HG02973 (cell line): ENCODE data around the gene KRTAP4-6.
"Not testable (repeated sequence)": the region's sequence is repeated elsewhere in the genome, so short reads cannot be mapped to it uniquely, and the experiment has no call there.

Experiments
- ATAC-seq: cut with Tn5 transposase; IDR thresholded peaks from one replicate; pipeline ENCODE4 v1.9.1; 2021; ENCODE audit warnings: moderate library complexity; ENCODE audit not compliant: unreplicated experiment

KRTAP4-6 gene

DNA sequence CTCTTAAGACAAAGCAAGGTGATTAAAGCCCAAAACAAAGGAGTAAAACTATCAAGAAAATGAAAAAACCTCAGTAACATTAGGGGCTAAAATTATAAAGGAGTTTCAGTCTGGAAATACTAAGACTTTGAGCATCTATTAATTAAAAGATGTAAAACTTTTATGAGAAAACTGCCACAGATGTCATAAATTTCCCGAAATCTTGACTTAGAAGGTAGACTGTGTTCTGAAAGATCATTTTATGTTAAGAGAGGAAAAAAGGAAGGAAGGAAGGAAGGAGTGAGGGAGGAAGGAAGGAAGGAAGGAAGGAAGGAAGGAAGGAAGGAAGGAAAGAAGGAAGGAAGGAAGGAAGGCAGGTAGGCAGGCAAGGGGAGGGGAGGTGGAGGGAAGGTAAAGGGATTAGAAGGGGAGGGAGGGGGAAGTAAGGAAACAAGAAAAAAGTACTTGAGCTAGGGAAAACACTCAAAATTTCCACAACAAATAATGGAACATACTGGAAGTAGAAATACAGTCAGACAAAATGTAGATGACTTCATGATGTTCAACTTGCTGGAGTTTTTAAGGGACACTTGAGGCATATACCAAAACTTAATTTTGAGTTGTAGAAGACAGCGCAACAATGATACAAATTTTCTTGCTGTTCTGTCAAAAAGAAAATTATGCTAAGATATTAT is 7.3 kb upstream of the KRTAP4-6 start:
- ATAC-seq: no peak

DNA sequence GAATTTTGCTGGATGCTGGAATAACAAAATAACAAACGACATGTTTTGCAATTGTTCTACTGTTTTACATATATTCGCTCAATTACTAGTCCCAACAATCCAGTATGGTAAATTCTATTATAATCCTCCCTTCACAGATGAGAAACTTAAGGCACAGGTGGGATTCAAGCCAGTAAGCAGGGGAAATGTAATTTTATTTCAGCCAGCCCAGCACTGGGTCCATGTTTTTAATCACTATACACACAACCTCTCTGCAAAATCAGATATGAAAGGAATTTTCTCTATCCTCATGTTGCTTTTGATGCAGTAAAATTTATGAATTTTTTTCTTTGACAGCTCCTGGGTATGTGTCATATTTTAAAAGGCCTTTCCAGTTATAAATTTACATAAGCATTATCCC is 4.9 kb upstream of the KRTAP4-6 start:
- ATAC-seq: no peak

DNA sequence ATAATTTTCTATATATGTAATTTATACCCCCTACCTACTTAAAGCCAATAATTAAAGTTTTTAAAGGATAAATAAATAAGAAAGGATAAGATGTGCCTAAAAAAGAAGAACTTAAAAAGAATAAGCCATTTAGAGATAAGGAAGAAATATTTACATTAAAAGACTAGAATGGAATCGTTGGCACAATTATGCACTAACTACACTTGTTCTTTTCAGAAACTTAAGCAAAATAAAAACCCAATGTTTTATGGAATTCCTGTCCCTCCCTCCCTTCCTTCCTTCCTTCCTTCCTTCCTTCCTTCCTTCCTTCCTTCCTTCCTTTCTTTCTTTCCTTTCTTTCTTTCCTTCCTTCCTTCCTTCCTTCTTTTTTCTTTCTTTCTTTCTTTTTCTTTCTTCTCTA is 4.5 kb upstream of the KRTAP4-6 start:
- ATAC-seq: no peak

DNA sequence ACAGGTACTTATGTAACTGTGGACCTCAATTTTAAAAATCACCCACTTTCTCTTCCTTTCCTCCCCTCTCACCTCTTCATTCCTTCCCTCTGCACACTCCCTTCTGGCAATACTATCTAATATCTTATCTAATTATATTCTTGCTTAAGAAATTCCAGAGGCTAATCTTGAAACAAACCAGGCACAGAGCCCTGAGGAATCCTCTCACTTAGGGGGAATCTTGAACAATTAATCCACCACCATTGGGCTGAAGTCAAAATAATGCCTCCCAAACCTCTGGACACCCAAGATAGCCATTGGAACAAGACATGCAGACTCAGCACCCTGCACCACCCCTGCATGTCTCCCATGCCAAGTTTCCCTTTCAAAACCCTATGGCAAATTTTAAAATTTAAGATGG is 1.0 kb upstream of the KRTAP4-6 start:
- ATAC-seq: no peak

DNA sequence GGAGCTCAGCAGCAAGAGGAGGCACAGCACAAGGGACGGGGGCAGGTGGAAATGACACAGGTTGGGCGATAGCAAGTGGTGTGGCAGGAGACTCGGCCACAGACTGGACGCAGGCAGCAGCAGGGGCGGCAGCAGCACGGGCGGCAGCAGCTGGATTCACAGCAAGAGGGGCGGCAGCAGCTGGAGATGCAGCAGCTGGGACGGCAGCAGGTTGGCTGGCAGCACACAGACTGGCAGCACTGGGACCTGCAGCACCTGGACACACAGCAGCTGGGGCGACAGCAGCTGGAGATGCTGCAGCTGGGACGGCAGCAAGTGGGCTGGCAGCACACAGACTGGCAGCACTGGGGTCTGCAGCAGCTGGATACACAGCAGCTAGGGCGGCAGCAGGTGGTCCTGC is 479 bp downstream of the KRTAP4-6 start:
- not testable (repeated sequence) for ATAC-seq

DNA sequence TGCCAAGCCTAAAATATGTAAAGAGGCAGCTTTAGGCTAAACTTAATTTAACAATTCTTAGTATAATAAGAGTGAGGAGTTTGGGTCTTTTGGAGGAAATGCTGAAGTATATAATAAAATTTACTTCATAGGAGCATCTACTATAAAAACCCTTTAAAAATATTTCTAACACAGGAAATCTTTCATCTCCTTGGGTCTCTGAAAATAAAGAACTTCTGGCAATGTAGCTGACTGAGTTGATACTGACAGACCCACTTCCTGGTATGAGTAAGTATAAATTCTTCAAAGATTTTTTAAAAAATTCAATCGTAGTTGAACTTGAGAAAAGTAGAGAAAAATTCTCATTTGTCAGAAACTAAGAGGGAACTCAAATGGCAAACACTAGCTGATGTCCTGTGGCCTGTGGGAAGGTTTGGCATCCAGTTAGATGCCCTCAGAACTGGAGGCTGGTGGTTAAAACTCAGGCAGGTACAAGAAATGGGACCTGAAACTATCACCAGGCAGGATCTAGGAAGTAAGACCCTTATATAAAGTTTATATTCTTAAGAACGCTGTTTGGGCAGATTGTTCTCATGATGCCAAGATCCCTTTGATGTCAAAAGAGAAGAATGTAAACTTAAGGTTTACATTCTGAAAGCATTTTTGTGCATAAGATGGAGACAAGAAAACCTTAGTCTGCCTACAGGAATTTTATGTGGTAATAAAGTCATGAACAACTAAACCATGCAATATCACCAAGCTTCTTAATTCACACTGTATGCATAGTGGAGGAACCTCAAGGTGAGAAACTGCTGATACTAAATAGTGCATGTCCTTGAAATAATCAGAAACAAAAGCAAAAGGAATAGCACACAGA is 6.2 kb downstream of the KRTAP4-6 start:
- no peak for ATAC-seq

DNA sequence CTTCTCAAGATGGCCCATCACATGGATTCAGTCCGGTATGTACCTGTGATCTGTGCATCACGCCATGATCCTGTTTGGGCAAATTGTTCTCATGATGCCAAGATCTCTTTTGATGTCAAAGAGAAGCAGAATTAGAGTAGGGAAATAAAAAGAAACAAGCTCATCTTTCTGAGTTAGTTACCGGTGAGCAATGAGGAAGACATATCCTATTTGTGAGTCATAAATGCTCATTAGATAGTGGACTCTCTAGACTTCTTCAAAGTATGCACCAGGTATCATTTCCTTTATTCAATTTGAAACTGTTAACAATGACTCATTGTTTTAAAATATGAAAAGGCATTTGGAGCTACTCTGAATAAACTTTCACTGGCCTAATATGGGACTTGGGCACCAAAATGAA is 8.4 kb downstream of the KRTAP4-6 start:
- ATAC-seq: no peak

DNA sequence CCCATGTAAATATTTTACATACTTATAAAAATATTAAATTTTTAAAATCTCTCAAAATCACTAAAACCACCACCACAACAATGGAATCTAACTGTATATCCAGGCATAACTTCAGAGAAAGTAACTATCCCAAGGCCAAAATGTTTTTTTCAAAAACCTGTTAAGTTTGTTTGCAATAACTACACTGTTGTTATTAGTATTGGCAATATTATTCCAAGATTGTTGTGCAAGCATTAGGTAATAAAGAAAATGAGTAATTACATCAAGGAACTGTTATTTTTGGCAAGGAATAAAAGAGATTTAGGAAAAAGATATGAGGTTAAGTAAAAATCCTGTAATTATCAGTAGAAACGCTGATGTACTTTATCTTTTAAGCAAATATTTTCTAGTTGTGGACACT is 13.0 kb downstream of the KRTAP4-6 start:
- no peak for ATAC-seq

DNA sequence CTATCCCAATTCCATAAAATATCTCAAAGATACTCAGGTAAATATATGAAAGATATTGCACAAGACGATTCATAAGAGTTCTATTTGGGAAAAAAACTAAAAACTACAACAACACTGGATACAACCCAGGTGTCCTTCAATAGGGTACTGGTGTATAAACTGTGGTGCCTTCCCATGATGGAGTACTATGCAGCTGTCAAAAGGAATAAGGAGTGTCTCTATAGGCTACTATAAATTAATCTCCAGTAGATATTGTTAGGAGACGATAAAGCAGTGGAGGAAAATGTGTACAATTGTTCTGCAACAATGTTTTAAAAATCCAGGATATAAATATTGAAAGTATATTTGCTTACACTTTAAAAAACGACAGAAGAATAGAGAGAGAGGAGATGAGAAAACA is 13.9 kb downstream of the KRTAP4-6 start:
- ATAC-seq: no peak

DNA sequence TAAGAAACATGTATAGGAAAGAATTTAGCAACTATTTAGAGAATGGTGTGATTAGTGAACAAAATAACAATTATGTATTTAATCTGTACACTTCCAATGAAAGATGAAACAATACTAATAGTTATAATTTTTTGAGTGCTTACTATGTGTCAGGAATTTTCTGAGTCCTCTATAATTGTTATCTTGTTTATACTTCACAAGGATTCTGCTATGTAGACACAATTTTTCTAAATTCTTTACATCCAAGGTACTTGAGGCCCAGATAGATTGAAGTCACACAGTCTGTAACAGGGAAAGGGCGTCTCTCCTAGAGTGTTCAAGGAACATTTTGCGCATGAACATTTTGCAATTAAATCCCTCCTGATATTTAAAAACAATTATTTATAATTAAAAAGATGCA is 15.3 kb downstream of the KRTAP4-6 start:
- ATAC-seq: no peak

DNA sequence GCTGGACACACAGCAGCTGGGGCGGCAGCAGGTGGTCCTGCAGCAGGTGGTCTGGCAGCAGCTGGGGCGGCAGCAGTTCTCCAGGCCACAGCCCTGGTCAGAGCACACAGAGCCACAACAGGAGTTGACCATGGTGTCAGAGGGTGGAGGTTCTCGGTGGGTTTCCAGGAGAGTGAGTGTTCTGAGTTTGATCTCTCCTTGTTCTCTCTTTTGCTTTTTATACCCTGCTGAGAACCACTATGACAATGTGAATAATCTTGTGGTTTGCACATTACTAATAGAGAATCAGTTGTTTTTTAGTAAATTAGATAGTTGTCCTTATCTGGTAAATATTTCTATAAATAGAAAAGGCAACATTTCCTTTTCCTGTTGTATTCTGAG is 16.4 kb downstream of the KRTAP4-6 start, which contains the start of gene KRTAP4-12:
Gene KRTAP4-12 (minus strand): TSS at position 192 of the 381 bp plus-strand sequence. CDS start 60 bp downstream, at position 132.
- not testable (repeated sequence) for ATAC-seq

DNA sequence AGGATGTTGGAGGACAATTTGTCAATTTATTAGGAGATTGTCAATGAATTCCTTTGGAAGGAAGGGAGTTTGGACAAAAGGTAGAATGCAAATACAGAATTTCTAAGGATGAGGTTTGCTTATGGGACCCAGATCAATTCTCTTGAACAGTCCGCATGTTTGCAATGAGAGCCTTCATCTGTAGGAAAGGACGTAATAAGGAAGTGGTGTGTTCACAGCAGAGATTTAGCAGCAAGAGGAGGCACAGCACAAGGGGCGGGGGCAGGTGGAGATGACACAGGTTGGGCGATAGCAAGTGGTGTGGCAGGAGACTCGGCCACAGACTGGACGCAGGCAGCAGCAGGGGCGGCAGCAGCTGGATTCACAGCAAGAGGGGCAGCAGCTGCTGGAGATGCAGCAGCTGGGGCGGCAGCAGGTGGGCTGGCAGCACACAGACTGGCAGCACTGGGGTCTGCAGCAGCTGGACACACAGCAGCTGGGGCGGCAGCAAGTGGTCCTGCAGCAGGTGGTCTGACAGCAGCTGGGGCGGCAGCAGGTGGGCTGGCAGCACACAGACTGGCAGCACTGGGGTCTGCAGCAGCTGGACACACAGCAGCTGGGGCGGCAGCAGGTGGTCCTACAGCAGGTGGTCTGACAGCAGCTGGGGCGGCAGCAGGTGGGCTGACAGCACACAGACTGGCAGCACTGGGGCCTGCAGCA is 16.9 kb downstream of the KRTAP4-6 start:
- not testable (repeated sequence) for ATAC-seq

DNA sequence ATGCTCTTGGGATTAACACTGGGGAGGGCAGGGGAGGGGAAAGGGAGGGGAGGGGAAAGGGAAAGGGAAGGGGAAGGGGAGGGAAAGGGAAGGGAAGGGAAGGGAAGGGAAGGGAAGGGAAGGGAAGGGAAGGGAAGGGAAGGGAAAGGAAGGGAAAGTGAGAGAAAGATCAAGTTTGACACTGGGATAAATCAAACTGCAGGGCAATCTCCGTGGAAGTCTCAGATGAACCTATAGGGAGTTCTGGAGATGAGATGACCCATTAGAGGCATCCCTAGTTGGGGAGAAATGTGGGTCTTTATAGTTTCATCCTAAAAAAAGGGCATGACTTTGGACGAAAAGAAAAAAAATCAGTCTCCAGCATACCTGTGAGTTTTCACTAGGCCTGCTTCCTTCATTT is 18.6 kb downstream of the KRTAP4-6 start:
- no peak for ATAC-seq

DNA sequence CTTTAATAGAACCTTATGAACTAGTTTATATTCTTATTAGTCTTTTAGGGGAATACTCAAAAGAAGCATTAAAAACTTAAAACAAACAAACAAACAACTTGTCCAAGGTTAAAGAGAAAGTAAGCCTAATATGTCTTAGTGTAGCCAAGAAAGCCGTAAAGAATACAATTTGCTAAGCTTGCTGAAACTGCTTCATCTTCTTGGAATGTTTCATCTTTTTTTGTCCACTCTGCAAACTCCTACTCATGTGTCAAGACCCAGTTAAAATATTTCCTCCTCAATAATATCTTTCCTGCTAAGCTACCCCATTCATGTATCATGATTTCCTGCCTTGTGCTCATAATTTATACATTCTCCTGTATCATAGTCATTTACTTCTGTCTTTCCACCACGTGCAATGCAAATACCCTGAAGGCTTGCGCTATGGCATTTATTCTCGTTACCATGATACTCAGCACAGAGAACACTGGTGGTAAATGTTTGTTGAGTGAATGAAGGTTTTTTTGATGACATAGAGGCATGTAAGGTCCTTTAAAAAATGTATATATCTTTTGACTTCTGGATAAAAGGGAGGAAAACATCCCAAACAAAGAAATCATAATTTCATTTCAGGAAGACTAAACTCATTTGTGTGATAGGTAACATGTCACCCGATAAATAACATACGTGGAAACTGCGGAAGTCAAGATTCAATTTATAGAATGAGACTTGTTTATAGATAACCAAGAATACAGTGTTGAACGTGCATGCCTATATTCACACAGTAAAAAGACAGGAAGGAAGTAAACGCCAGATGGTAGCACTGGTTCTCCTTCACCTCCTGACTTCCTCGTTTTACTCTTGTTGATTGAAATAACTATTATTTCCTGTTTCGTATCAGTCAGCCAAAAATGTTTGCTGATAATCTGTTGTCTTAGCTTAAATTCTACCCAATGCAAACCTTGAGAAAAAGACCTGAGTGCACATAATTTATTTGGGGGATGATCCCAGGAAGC is 20.4 kb downstream of the KRTAP4-6 start:
- ATAC-seq: not testable (repeated sequence)

DNA sequence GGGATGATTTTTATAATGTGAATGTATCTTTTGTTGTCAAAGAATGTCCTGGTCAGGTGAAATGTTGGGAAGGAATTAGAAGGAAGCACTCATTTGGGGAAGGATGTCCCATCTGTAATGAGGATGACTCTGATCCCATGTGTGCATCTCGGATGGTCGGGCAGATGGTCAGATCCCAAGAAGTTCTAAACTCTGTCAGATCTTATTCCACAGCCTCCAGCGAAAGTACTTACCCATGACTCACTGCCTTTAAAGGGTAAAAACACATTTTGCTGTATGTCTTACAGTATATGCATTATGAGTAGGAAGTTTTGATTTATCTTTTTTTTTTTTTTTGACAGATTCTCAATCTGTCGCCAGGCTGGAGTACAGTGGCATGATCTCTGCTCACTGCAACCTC is 21.6 kb downstream of the KRTAP4-6 start:
- ATAC-seq: no peak

DNA sequence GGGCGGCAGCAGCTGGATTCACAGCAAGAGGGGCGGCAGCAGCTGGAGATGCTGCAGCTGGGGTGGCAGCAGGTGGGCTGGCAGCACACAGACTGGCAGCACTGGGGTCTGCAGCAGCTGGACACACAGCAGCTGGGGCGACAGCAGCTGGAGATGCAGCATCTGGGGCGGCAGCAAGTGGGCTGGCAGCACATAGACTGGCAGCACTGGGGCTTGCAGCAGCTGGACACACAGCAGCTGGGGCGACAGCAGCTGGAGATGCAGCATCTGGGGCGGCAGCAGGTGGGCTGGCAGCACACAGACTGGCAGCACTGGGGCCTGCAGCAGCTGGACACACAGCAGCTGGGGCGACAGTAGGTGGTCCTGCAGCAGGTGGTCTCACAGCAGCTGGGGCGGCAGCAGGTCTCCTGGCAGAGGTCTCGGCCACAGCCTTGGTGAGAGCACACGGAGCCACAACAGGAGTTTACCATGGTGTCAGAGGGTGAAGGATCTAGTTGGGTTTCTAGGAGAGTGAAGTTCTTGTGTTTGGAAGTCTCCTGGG is 22.4 kb downstream of the KRTAP4-6 start, which contains the start of gene KRTAP4-11:
Gene KRTAP4-11 (minus strand): TSS at position 528 of the 541 bp plus-strand sequence. CDS start 58 bp downstream, at position 470.
- ATAC-seq: not testable (repeated sequence)

DNA sequence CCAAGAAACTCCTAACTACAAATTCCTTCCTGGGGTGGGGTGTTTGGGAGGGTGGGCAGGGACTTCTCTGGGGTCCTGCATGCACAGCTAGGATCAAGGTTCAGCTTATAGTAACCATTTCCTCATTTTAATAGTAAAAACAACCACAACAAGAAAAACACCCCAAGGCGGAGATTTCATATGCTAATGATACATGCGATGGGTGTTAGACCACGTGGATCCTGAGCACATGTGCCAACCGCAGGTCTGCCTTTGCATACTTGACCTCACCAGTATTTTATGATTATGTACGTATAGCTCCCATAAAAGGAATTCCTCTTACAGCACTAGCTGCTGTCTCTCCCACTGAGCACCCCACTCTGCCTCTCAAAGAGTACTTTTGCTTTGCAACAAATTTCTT is 24.0 kb downstream of the KRTAP4-6 start:
- no peak for ATAC-seq

DNA sequence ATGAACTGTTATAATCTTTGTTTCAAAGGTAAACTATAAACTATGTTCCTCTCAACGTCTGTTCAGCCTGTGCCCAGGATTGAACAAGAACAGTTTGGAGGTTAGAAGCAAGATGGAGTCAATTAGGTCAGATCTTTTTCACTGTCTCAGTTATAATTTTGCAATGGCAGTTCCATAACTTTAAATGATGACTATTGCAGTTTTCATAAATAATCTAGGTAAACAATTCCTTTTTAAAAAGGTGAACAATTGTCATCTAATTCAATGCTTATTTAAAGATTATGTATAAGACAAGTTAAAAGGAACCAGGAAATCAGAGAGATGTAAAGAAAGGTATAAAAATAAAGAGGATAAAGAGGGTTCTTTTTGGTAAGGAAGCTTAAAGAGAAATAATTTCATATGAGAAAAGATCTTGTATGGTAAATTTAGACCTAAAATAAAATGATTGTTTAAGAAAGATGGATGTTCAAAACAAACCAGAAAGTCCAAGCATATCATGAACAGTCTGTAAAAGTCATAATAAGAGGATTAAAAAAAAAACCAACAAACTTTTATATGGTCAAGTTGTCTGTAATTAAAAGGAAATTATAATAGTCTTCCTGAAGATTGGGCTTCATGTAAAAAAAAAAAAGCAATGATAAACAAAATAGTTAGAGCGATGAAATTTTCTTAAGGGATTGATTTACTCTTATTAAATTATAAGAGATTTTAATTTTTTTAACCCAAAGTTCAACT is 29.0 kb downstream of the KRTAP4-6 start:
- ATAC-seq: no peak

DNA sequence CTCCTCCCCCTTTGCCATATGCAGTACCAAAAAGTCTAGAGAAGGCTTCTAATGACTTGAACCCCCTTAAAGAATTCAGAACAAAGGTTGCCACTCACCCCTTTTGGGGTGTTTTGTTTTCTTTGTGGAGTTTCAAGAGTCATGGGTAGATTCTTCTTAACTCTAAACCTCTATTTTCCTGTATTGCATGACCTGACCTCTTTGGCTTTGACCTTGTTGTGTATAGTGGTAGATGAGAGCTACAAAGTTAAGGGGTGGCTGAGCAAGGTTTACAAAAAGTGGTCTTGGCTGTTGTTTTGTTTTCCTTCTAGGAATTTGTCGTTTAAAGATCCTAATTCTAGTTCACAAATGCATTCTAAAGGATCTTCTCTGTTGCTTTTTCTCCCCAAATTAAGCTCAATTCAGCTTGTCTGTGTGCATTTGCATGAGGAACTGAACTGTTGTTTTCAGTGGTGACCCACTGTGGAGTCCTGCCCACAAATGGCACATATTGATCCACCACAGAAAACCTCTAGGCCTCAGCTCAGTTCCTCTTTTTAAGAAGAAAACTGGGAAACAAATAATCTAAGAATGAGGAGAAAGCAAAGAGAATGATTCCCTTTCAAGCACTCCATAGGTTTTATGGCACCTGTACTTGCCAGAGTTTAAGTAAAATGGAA is 31.5 kb downstream of the KRTAP4-6 start:
- ATAC-seq: not testable (repeated sequence)
